H9 (cell line): ENCODE results near the gene NPAT. TPM values are rescaled to one million over a fixed set of nuclear protein-coding genes. Genes with fewer than 3 reads are reported as not detected.
A peak's percentile ranks its signal among the peaks of the same experiment; 100 is the strongest.

Source experiments
- DNase-seq: peaks from one replicate; pipeline ENCODE4 v3.0.0-alpha.2; 2017
- H2AFZ ChIP-seq: one replicate; pipeline ENCODE4 v1.6.1; 2013; ENCODE audit warnings: mild to moderate bottlenecking, low read length, control low read depth, moderate library complexity
- H2AK5ac ChIP-seq: 2 replicates; pipeline ENCODE4 v1.6.1; 2013; ENCODE audit warnings: low read length, control low read depth, mixed read lengths; ENCODE audit not compliant: insufficient read length
- H2BK120ac ChIP-seq: one replicate; pipeline ENCODE4 v1.6.1; 2013; ENCODE audit warnings: low read depth, mild to moderate bottlenecking, low read length, control low read depth, inconsistent platforms; ENCODE audit not compliant: poor library complexity, severe bottlenecking
- H2BK12ac ChIP-seq: 2 replicates; pipeline ENCODE4 v1.6.1; 2013; ENCODE audit warnings: low read length, control low read depth, mixed read lengths, low read depth; ENCODE audit not compliant: insufficient read length
- H2BK15ac ChIP-seq: 2 replicates; pipeline ENCODE4 v1.6.1; 2013; ENCODE audit warnings: low read depth, low read length, control low read depth
- H2BK20ac ChIP-seq: one replicate; pipeline ENCODE4 v1.6.1; 2013; ENCODE audit warnings: low read depth, mild to moderate bottlenecking, low read length, control low read depth, inconsistent platforms; ENCODE audit not compliant: poor library complexity, severe bottlenecking
- H2BK5ac ChIP-seq: 2 replicates; pipeline ENCODE4 v1.6.1; 2013; ENCODE audit warnings: low read length, control low read depth, mixed read lengths; ENCODE audit not compliant: insufficient read length
- H3K14ac ChIP-seq: 2 replicates; pipeline ENCODE4 v1.6.1; 2013; ENCODE audit warnings: low read length, control low read depth; ENCODE audit not compliant: insufficient read depth
- H3K18ac ChIP-seq: 2 replicates; pipeline ENCODE4 v1.6.1; 2013; ENCODE audit warnings: low read depth, mild to moderate bottlenecking, mixed read lengths, low read length, control low read depth; ENCODE audit not compliant: insufficient read length
- H3K23ac ChIP-seq: 2 replicates; pipeline ENCODE4 v1.6.1; 2013; ENCODE audit warnings: low read length, control low read depth, mixed read lengths, low read depth; ENCODE audit not compliant: insufficient read length
- H3K23me2 ChIP-seq: 2 replicates; pipeline ENCODE4 v1.6.1; 2013; ENCODE audit warnings: low read depth, mild to moderate bottlenecking, mixed read lengths, low read length, control low read depth; ENCODE audit not compliant: insufficient read length, poor library complexity, severe bottlenecking
- H3K27ac ChIP-seq: 2 replicates; pipeline ENCODE4 v1.5.1; 2013; ENCODE audit warnings: low read length, control low read depth, mixed read lengths, low read depth; ENCODE audit not compliant: insufficient read length
- H3K27me3 ChIP-seq: 2 replicates; pipeline ENCODE4 v1.6.1; 2013; ENCODE audit warnings: low read length, control low read depth, inconsistent platforms; ENCODE audit not compliant: insufficient read depth
- H3K4ac ChIP-seq: 2 replicates; pipeline ENCODE4 v1.6.1; 2013; ENCODE audit warnings: low read depth, mild to moderate bottlenecking, control low read depth, inconsistent platforms, low read length, moderate library complexity
- H3K4me1 ChIP-seq: 2 replicates; pipeline ENCODE4 v1.6.1; 2013; ENCODE audit warnings: low read length, control low read depth, inconsistent platforms; ENCODE audit not compliant: insufficient read depth
- H3K4me2 ChIP-seq: 2 replicates; pipeline ENCODE4 v1.6.1; 2013; ENCODE audit warnings: low read length, control low read depth, mixed read lengths; ENCODE audit not compliant: insufficient read length, insufficient read depth
- H3K56ac ChIP-seq: 2 replicates; pipeline ENCODE4 v1.6.1; 2013; ENCODE audit warnings: low read depth, mild to moderate bottlenecking, mixed read lengths, low read length, control low read depth; ENCODE audit not compliant: insufficient read length
- H3K79me1 ChIP-seq: 2 replicates; pipeline ENCODE4 v1.6.1; 2013; ENCODE audit warnings: low read depth, mild to moderate bottlenecking, moderate library complexity, low read length, control low read depth, inconsistent platforms; ENCODE audit not compliant: insufficient read depth, poor library complexity, severe bottlenecking
- H3K79me2 ChIP-seq: 2 replicates; pipeline ENCODE4 v1.6.1; 2013; ENCODE audit warnings: low read length, control low read depth, inconsistent platforms; ENCODE audit not compliant: insufficient read depth
- H3K9ac ChIP-seq: 2 replicates; pipeline ENCODE4 v1.6.1; 2013; ENCODE audit warnings: low read length, control low read depth, mixed read lengths; ENCODE audit not compliant: insufficient read length; ENCODE audit errors: extremely low read depth
- H3K9me3 ChIP-seq: one replicate; pipeline ENCODE4 v1.6.1; 2013; ENCODE audit warnings: low read depth, low read length, inconsistent platforms; ENCODE audit not compliant: control insufficient read depth
- H3T11ph ChIP-seq: one replicate; pipeline ENCODE4 v1.6.1; 2013; ENCODE audit warnings: mild to moderate bottlenecking, low read length, control low read depth, inconsistent platforms
- H4K20me1 ChIP-seq: one replicate; pipeline ENCODE4 v1.6.1; 2013; ENCODE audit not compliant: control insufficient read depth, insufficient read length, insufficient read depth
- H4K5ac ChIP-seq: 2 replicates; pipeline ENCODE4 v1.6.1; 2013; ENCODE audit warnings: low read depth, mild to moderate bottlenecking, mixed read lengths, low read length, control low read depth; ENCODE audit not compliant: insufficient read length
- H4K8ac ChIP-seq: replicated peaks from 2 replicates; pipeline ENCODE4 v1.6.1; 2013; ENCODE audit warnings: low read length, control low read depth, mixed read lengths, low read depth; ENCODE audit not compliant: insufficient read length
- H4K91ac ChIP-seq: 2 replicates; pipeline ENCODE4 v1.6.1; 2013; ENCODE audit warnings: low read depth, mild to moderate bottlenecking, moderate library complexity, mixed read lengths, low read length, control low read depth; ENCODE audit not compliant: insufficient read length
- H3K27ac Mint-ChIP-seq, 3 experiments: 2 replicates in 2 of 3; 3 replicates in 1 of 3; pipeline ENCODE4 v1.8.0; 2020 to 2021; ENCODE audit warnings: mixed read lengths in 3 of 3, mild to moderate bottlenecking in 1 of 3, moderate library complexity in 1 of 3
- H3K27me3 Mint-ChIP-seq: 2 replicates; pipeline ENCODE4 v1.8.0; 2021; ENCODE audit warnings: low read depth, mild to moderate bottlenecking, moderate library complexity, mixed read lengths
- H3K36me3 Mint-ChIP-seq, 3 experiments: 2 replicates in 2 of 3; 3 replicates in 1 of 3; pipeline ENCODE4 v1.8.0; 2020 to 2021; ENCODE audit warnings: low read depth in 3 of 3, mixed read lengths in 3 of 3; ENCODE audit not compliant: insufficient read depth in 1 of 3
- H3K4me1 Mint-ChIP-seq, 2 experiments: 2 replicates each; pipeline ENCODE4 v1.8.0; 2020; ENCODE audit warnings: mixed read lengths in 2 of 2
- H3K4me3 Mint-ChIP-seq, 2 experiments: 2 replicates in 1 of 2; 3 replicates in 1 of 2; pipeline ENCODE4 v1.8.0; 2020 to 2021; ENCODE audit warnings: mild to moderate bottlenecking in 2 of 2, mixed read lengths in 2 of 2, moderate library complexity in 1 of 2
- H3K9me3 Mint-ChIP-seq, 2 experiments: 2 replicates in 1 of 2; 3 replicates in 1 of 2; pipeline ENCODE4 v1.8.0; 2020; ENCODE audit warnings: mild to moderate bottlenecking in 2 of 2, mixed read lengths in 2 of 2, moderate library complexity in 1 of 2
- WGBS: extraction: QIAGEN DNeasy Blood & Tissue Kit; methylation state at CpG from one replicate; pipeline ENCODE4 v1.1.7; 2013; ENCODE audit warnings: missing lambda C conversion rate, low lambda C conversion rate, mixed read lengths; ENCODE audit not compliant: insufficient read length; ENCODE audit errors: extremely low coverage; 5-methylcytosine and 5-hydroxymethylcytosine counted together
- total RNA-seq: library from RNA; stranded (reverse); gene quantifications from 2 replicates; pipeline ENCODE4 v1.2.1, GENCODE V29; 2021
- TF ChIP-seq, protein P1 (sequence below): fragments of 200-600 bp; sonication (generic); conservative IDR thresholded peaks from 3 replicates; pipeline ENCODE4 v1.8.0; 2021; ENCODE audit warnings: antibody characterized with exemption, mild to moderate bottlenecking

NPAT gene
- total RNA-seq, 1 experiment from 2014 or later: 22.9 TPM

DNA sequence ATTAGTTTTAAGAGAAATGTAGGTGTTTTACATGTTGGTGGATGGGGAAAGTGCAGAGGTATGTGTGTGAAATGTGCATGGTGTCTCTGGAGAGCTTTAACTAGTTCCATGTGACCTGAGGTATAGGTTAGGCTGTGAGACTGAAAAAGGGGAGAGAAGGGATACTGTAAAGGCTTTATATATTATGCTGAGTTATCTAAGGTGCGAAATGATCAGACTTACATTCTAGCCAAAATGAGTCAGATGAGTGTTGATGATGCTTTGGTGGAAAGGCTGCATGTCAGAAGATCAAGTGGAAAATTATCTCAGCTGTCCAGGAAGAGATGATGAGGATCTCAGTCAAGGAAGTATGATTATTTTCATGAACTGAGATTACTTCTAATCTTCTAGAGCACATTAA is 85.2 kb downstream of the NPAT start:
- H3K27ac ChIP-seq: no peak overlapping the region
- no peak overlapping the region for H3K4ac ChIP-seq
- WGBS: no CpG with 5 or more reads among the region's 1 CpG
- H3K18ac ChIP-seq: no peak overlapping the region
- no peak overlapping the region for H3T11ph ChIP-seq
- no peaks in the 10 kb centered on the region for H3K9me3 ChIP-seq
- no peak overlapping the region for H3K14ac ChIP-seq
- H2BK15ac ChIP-seq: no peak overlapping the region
- TF ChIP-seq, protein P1, sequence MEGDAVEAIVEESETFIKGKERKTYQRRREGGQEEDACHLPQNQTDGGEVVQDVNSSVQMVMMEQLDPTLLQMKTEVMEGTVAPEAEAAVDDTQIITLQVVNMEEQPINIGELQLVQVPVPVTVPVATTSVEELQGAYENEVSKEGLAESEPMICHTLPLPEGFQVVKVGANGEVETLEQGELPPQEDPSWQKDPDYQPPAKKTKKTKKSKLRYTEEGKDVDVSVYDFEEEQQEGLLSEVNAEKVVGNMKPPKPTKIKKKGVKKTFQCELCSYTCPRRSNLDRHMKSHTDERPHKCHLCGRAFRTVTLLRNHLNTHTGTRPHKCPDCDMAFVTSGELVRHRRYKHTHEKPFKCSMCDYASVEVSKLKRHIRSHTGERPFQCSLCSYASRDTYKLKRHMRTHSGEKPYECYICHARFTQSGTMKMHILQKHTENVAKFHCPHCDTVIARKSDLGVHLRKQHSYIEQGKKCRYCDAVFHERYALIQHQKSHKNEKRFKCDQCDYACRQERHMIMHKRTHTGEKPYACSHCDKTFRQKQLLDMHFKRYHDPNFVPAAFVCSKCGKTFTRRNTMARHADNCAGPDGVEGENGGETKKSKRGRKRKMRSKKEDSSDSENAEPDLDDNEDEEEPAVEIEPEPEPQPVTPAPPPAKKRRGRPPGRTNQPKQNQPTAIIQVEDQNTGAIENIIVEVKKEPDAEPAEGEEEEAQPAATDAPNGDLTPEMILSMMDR: no peak
- no peak overlapping the region for H4K91ac ChIP-seq
- H3K9ac ChIP-seq: no peak overlapping the region
- H4K20me1 ChIP-seq: no peaks in the 10 kb centered on the region
- Mint-ChIP-seq H3K27ac (peak overlapping the region in 1 of 3 experiments; percentile 8; a peak in 1 of 7 replicates), H3K4me1 (no peaks in the 10 kb centered on the region), H3K27me3 (no peaks in the 10 kb centered on the region), H3K36me3 (peaks cover 5 to 30% (median 10%) of the 10 kb centered on the region in 3 experiments; a peak in 6 of 7 replicates), H3K9me3 (no peaks in the 10 kb centered on the region), H3K4me3 (no peak overlapping the region)
- H3K27me3 ChIP-seq: no peaks in the 10 kb centered on the region
- no peak overlapping the region for H4K5ac ChIP-seq
- H3K23me2 ChIP-seq: no peaks in the 10 kb centered on the region
- no peak overlapping the region for H2AK5ac ChIP-seq
- DNase-seq: no peak
- H4K8ac ChIP-seq: no peak overlapping the region
- no peaks in the 10 kb centered on the region for H3K79me1 ChIP-seq
- H2BK120ac ChIP-seq: no peak overlapping the region
- H2BK20ac ChIP-seq: no peak overlapping the region
- no peak overlapping the region for H2BK12ac ChIP-seq
- no peak overlapping the region for H3K4me2 ChIP-seq
- no peak overlapping the region for H2AFZ ChIP-seq
- no peak overlapping the region for H2BK5ac ChIP-seq
- H3K56ac ChIP-seq: no peak overlapping the region
- no peaks in the 10 kb centered on the region for H3K4me1 ChIP-seq
- no peak overlapping the region for H3K23ac ChIP-seq
- H3K79me2 ChIP-seq: no peaks in the 10 kb centered on the region
